Chondrocyte (in vitro differentiated cells): Measurements from ENCODE around the gene BCL11B. TPM values are rescaled to one million over a fixed set of nuclear protein-coding genes. Genes with fewer than 3 reads are reported as not detected.

ENCODE experiments used
- DNase-seq: peaks from one replicate; pipeline ENCODE4 v3.0.0; 2021; ENCODE audit warnings: mixed read lengths, low spot score
- H3K27ac Mint-ChIP-seq: one replicate; pipeline ENCODE4 v1.8.0; 2021; ENCODE audit warnings: mild to moderate bottlenecking, moderate library complexity, mixed read lengths; ENCODE audit not compliant: unreplicated experiment
- H3K27me3 Mint-ChIP-seq: 2 replicates; pipeline ENCODE4 v1.8.0; 2021; ENCODE audit warnings: low read depth, mixed read lengths
- H3K36me3 Mint-ChIP-seq: 2 replicates; pipeline ENCODE4 v1.8.0; 2021; ENCODE audit warnings: low read depth, mixed read lengths
- H3K4me1 Mint-ChIP-seq: 2 replicates; pipeline ENCODE4 v1.8.0; 2021; ENCODE audit warnings: low read depth, mild to moderate bottlenecking, mixed read lengths
- H3K4me3 Mint-ChIP-seq: one replicate; pipeline ENCODE4 v1.8.0; 2021; ENCODE audit warnings: mild to moderate bottlenecking, moderate library complexity, mixed read lengths; ENCODE audit not compliant: unreplicated experiment
- H3K9me3 Mint-ChIP-seq: 2 replicates; pipeline ENCODE4 v1.8.0; 2021; ENCODE audit warnings: low read depth, mixed read lengths
- total RNA-seq: library from RNA; stranded (reverse); gene quantifications from 3 replicates; pipeline ENCODE4 v1.2.1, GENCODE V29; 2021
- TF ChIP-seq, protein P1 (sequence below): fragments of 200-600 bp; sonication (generic); IDR thresholded peaks from 2 replicates; pipeline ENCODE4 v1.5.0; 2021; ENCODE audit warnings: antibody characterized with exemption, mild to moderate bottlenecking, moderate library complexity

Gene BCL11B
- total RNA-seq, 1 donor from 2014 or later = 0.17 TPM

DNA sequence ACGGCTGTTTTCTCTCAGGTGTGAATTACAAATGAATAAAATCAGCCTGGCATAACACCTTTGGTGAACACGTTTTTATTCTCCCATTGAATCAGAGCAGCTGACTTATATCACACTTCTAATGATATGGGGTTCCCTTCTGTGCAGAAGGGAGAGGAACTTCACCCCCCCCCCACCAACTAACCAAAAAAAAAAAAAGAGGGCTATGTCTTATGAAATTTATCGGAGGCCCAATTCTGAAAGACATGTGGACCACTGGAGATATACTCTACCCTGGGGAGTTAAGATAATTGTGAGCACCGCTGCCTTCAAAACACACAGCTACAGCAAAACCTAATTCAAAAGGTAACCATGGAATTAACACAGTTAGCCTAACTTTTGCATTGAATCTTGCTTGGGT is 4.6 kb downstream of the BCL11B start:
- DNase-seq = no peak
- Mint-ChIP-seq H3K27me3 (peaks cover 72% of the 10 kb centered on the region), H3K4me1 (peaks cover 25% of the 10 kb centered on the region), H3K4me3 (no peak overlapping the region), H3K9me3 (no peaks in the 10 kb centered on the region), H3K27ac (no peak overlapping the region), H3K36me3 (no peaks in the 10 kb centered on the region)
- TF ChIP-seq, protein P1, sequence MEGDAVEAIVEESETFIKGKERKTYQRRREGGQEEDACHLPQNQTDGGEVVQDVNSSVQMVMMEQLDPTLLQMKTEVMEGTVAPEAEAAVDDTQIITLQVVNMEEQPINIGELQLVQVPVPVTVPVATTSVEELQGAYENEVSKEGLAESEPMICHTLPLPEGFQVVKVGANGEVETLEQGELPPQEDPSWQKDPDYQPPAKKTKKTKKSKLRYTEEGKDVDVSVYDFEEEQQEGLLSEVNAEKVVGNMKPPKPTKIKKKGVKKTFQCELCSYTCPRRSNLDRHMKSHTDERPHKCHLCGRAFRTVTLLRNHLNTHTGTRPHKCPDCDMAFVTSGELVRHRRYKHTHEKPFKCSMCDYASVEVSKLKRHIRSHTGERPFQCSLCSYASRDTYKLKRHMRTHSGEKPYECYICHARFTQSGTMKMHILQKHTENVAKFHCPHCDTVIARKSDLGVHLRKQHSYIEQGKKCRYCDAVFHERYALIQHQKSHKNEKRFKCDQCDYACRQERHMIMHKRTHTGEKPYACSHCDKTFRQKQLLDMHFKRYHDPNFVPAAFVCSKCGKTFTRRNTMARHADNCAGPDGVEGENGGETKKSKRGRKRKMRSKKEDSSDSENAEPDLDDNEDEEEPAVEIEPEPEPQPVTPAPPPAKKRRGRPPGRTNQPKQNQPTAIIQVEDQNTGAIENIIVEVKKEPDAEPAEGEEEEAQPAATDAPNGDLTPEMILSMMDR = no peak

DNA sequence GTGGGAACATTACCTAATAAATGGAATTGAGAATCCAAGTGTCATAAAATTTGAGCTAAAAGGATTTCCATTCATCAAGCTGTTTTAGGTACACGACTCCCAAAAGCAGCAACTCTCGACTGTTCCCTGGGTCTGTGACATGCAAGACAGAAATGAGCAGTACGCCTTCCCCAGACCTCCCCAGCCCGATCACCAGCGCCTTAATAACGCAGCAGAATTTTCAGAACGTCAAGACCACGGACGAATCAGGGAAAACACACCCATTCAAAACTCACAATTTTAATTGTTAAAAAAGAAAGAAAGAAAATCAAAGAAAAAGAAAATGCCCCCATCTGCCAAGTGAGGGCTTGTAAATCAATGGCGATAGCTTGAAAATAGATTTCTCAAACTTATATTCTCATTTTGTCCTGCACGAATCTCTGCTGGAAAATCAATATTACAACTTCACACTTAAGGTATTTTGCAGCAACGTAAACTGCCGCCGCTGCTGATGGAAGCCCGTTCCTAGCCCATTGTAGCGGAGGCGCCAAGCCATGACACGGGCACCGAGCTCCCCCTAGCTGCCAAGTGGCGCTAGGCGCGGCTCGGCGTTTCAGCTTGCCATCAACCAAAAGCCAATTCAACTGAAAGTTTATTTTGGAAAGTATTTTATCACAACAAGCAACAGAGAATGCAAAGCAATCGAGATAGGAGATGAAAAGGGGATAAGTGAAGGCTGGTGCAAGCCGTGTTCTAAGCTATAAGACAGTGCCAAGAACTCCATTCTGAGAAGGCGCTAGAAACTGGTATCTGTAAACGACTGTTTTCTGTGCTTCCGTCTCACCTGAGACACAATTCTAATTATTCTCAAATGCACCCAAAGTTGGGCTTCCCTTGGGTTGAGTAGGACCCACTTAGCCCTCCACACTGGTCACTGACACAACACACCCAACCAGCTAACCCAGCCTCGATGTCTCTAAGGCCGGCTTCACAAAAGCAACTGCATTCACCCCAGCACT is 5.5 kb downstream of the BCL11B start:
- Mint-ChIP-seq H3K9me3 (no peaks in the 10 kb centered on the region), H3K4me1 (peaks cover 18% of the 10 kb centered on the region), H3K4me3 (peak overlapping the region; percentile 54), H3K27ac (no peak overlapping the region), H3K36me3 (no peaks in the 10 kb centered on the region), H3K27me3 (peaks cover 76% of the 10 kb centered on the region)
- DNase-seq = no peak
- TF ChIP-seq, protein P1 = peak; percentile 98

DNA sequence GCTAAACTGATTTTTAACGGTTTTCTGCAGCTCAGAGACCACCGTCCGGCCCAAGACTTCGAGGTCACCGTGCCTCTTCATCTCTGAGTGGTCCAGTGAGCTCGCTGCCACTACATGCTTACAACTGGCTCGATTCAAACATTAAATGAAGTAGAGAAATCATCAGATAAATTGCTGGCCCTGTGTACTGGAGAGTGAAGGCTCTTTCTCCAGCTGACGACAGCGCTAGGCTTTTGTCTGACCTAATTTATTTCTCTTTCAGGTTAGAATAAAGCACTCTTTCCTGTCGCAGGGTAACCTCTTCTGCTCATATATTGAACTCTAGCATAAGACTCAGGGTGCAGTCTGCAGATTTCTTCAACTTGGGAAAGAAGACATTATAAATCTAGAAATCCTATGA is 6.4 kb downstream of the BCL11B start:
- TF ChIP-seq, protein P1 = no peak
- Mint-ChIP-seq H3K4me3 (no peak overlapping the region), H3K27ac (no peak overlapping the region), H3K27me3 (peaks cover 81% of the 10 kb centered on the region), H3K4me1 (peaks cover 14% of the 10 kb centered on the region), H3K36me3 (no peaks in the 10 kb centered on the region), H3K9me3 (no peaks in the 10 kb centered on the region)
- DNase-seq = no peak

DNA sequence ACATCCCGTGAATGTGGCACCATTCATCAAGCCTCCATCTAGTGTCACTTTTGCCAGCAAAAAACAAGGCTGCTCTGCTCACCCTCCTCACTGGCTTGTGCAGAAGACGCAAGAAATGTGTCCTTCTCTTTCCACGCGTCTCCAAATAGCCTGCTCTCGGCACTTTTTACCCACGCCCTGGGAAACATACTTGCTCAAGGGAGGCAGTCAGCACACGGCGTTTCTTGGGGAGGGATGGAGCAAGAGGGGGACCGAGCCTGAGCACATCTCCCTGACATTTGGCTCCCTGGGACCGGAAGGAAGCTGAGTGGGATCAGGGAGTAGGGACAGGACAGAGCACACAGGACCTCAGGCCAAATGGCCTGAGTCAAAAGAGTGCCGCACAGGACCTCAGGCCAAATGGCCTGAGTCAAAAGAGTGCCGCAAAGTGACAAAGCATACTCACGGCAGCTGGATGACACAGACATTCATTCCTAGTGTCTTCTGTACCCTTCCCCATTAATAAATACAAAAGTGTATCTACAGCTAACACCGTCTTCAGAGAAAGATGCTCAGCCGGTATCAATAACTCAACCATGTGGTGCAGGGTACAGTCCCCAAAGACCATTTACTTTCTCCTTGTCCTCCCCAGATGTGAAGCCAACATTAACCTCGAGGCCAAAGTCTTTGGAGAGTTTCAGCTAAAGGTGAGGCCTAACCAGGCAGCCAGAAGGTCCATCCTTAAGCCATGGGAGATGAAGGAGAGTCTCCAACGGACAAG is 7.1 kb downstream of the BCL11B start:
- Mint-ChIP-seq H3K9me3 (no peaks in the 10 kb centered on the region), H3K4me3 (no peak overlapping the region), H3K27ac (no peak overlapping the region), H3K36me3 (no peaks in the 10 kb centered on the region), H3K27me3 (peaks cover 84% of the 10 kb centered on the region), H3K4me1 (peaks cover 10% of the 10 kb centered on the region)
- no peak for DNase-seq
- TF ChIP-seq, protein P1 = no peak
